Measurements from ENCODE around the gene RECK.

DNA sequence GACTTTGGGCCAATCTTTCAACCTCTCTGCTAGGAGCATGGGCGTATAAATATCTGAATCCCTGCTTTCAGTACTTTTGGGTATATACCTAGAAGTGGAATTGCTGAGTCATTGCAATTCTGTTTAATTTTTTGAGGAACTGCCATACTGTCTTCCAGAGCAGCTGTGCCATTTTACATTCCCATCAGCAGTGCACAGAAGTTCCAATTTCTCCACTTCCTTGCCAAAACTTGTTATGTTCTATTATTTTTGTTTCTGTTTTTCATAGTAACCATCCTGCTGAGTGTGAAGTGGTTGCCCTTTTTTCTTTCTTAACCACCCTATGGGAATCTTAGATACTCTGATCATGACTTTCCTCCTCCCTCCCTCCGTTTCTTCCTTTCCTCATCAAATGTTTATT, 121.4 kb downstream of the RECK start:
- TF ChIP-seq, protein P1, sequence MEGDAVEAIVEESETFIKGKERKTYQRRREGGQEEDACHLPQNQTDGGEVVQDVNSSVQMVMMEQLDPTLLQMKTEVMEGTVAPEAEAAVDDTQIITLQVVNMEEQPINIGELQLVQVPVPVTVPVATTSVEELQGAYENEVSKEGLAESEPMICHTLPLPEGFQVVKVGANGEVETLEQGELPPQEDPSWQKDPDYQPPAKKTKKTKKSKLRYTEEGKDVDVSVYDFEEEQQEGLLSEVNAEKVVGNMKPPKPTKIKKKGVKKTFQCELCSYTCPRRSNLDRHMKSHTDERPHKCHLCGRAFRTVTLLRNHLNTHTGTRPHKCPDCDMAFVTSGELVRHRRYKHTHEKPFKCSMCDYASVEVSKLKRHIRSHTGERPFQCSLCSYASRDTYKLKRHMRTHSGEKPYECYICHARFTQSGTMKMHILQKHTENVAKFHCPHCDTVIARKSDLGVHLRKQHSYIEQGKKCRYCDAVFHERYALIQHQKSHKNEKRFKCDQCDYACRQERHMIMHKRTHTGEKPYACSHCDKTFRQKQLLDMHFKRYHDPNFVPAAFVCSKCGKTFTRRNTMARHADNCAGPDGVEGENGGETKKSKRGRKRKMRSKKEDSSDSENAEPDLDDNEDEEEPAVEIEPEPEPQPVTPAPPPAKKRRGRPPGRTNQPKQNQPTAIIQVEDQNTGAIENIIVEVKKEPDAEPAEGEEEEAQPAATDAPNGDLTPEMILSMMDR (IDR thresholded peaks at IDR 0.05), result no peak
- no peak for TF ChIP-seq EP300 (IDR thresholded peaks at IDR 0.05)

Measured in tibial nerve (tissue), 4 donors.